ENCODE data around the gene PARP12. TPM values are rescaled to one million over a fixed set of nuclear protein-coding genes. Genes with fewer than 3 reads are reported as not detected.

The PARP12 gene
- total and polyA plus RNA-seq, 2 of the 13 experiments (the other 11 are each of a cell fraction or from before 2014, with no cell fraction given): 15.5 to 35.2 TPM

GRCh38 chr7:140062528-140063299 is at the start of gene PARP12 (continued):
- peak; percentile 93 for TF ChIP-seq ZNF687 (CRISPR knock-in tag; IDR thresholded peaks at IDR 0.05)
- no peak for TF ChIP-seq ZNF780A (CRISPR knock-in tag; IDR thresholded peaks at IDR 0.05)
- TF ChIP-seq BATF2 (CRISPR knock-in tag; IDR thresholded peaks at IDR 0.05): no peak
- no peak for TF ChIP-seq ZNF576 (CRISPR knock-in tag; IDR thresholded peaks at IDR 0.05)
- TF ChIP-seq PAXIP1 (CRISPR knock-in tag; conservative IDR thresholded peaks at IDR 0.05): peak; percentile 43
- no peak for TF ChIP-seq ZNF18 (CRISPR knock-in tag; IDR thresholded peaks at IDR 0.05; ENCODE audit: insufficient replicate concordance)
- TF ChIP-seq ZMAT3 (CRISPR knock-in tag; conservative IDR thresholded peaks at IDR 0.05): no peak
- no peak for TF ChIP-seq ELF4 (CRISPR knock-in tag; IDR thresholded peaks at IDR 0.05; ENCODE audit: borderline replicate concordance)
- TF ChIP-seq ZNF30 (CRISPR knock-in tag; IDR thresholded peaks at IDR 0.05): 0 out of 2 replicates have a peak, but pooled peaks have one; percentile 45
- TF ChIP-seq ZNF530 (CRISPR knock-in tag; IDR thresholded peaks at IDR 0.05; ENCODE audit: low read depth): no peak
- TF ChIP-seq ZC3H4 (CRISPR knock-in tag; IDR thresholded peaks at IDR 0.05; ENCODE audit: borderline replicate concordance): no peak
- TF ChIP-seq ZNF878 (CRISPR knock-in tag; IDR thresholded peaks at IDR 0.05): no peak
- no peak for TF ChIP-seq AGO1 (IDR thresholded peaks at IDR 0.05; ENCODE audit: low read depth, low read length, poor library complexity, severe bottlenecking)
- no peak for TF ChIP-seq GTF3A (CRISPR knock-in tag; conservative IDR thresholded peaks at IDR 0.05)
